Astrocyte (in vitro differentiated cells and primary cell): ENCODE measurements around the gene CFAP74.

Experiments
- EZH2 ChIP-seq: IDR thresholded peaks from 2 replicates; pipeline ENCODE4 v1.6.1; 2012; ENCODE audit warnings: mild to moderate bottlenecking, low read length, inconsistent platforms; ENCODE audit not compliant: insufficient read depth
- TF ChIP-seq, protein P1 (sequence below): IDR thresholded peaks from 2 replicates; pipeline ENCODE4 v1.5.1; 2011; ENCODE audit warnings: low read depth, mild to moderate bottlenecking, inconsistent platforms, low read length, moderate library complexity; ENCODE audit not compliant: insufficient read depth

DNA sequence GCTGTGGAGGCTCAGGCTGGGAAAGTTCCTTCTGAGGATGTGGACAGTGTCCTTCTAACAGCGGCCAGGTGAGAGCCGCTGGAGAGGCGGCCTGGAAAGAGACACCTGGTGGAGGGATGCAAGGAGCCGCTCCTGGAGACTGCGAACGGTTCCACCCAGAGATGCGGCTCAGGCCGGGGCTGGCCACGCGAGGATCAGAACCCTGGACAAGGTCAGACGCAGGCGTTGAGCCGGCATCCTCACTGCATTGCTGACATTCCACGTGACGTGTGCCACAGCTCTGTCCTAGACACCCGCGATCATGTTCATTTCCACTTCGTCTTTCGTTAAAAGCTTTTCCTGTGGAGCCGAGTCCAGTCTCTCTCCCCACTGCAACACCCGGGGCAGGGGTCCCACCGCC is 28.8 kb downstream of the CFAP74 start:
- TF ChIP-seq, protein P1, sequence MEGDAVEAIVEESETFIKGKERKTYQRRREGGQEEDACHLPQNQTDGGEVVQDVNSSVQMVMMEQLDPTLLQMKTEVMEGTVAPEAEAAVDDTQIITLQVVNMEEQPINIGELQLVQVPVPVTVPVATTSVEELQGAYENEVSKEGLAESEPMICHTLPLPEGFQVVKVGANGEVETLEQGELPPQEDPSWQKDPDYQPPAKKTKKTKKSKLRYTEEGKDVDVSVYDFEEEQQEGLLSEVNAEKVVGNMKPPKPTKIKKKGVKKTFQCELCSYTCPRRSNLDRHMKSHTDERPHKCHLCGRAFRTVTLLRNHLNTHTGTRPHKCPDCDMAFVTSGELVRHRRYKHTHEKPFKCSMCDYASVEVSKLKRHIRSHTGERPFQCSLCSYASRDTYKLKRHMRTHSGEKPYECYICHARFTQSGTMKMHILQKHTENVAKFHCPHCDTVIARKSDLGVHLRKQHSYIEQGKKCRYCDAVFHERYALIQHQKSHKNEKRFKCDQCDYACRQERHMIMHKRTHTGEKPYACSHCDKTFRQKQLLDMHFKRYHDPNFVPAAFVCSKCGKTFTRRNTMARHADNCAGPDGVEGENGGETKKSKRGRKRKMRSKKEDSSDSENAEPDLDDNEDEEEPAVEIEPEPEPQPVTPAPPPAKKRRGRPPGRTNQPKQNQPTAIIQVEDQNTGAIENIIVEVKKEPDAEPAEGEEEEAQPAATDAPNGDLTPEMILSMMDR = no peak
- no peak for TF ChIP-seq EZH2
